Liver (tissue), 9 donors: Measurements from ENCODE around the gene LRRC72. TPM values are rescaled to one million over a fixed set of nuclear protein-coding genes. Genes with fewer than 3 reads are reported as not detected.

Experiments
- DNase-seq: peaks from one replicate; pipeline ENCODE4 v3.0.0-alpha.2; 2017; ENCODE audit warnings: low spot score
- H3K27ac ChIP-seq, 2 donors: one replicate each; pipeline ENCODE4 v1.7.0; 2013; ENCODE audit warnings: inconsistent platforms in 2 of 2, low read length in 2 of 2, control low read depth in 1 of 2, low read depth in 1 of 2, mild to moderate bottlenecking in 1 of 2
- H3K27me3 ChIP-seq, 4 donors: one replicate each; pipeline versions ENCODE4 v1.6.1 to v1.7.0; 2013; ENCODE audit warnings: low read length in 3 of 4, inconsistent platforms in 1 of 4, mild to moderate bottlenecking in 1 of 4, moderate library complexity in 1 of 4; ENCODE audit not compliant: control insufficient read depth in 4 of 4, insufficient read depth in 4 of 4
- H3K36me3 ChIP-seq, 4 donors: one replicate each; pipeline versions ENCODE4 v1.6.1 to v1.7.0; 2013; ENCODE audit warnings: low read length in 3 of 4, mild to moderate bottlenecking in 3 of 4, low read depth in 1 of 4, moderate library complexity in 1 of 4; ENCODE audit not compliant: control insufficient read depth in 4 of 4, insufficient read depth in 3 of 4
- H3K4me1 ChIP-seq, 4 donors: one replicate each; pipeline versions ENCODE4 v1.6.1 to v1.7.0; 2013; ENCODE audit warnings: low read length in 3 of 4, mild to moderate bottlenecking in 3 of 4, moderate library complexity in 1 of 4; ENCODE audit not compliant: control insufficient read depth in 4 of 4, insufficient read depth in 4 of 4
- H3K4me3 ChIP-seq, 3 donors: one replicate each; pipeline versions ENCODE4 v1.6.1 to v1.7.0; 2013; ENCODE audit warnings: low read length in 3 of 3, control low read depth in 1 of 3, low read depth in 1 of 3, mild to moderate bottlenecking in 1 of 3
- H3K9ac ChIP-seq, 2 donors: one replicate each; pipeline ENCODE4 v1.7.0; 2013; ENCODE audit warnings: low read length in 2 of 2, mild to moderate bottlenecking in 2 of 2, moderate library complexity in 2 of 2, control low read depth in 1 of 2, low read depth in 1 of 2
- H3K9me3 ChIP-seq, 4 donors: one replicate each; pipeline versions ENCODE4 v1.6.1 to v1.7.0; 2013; ENCODE audit warnings: low read length in 3 of 4; ENCODE audit not compliant: control insufficient read depth in 4 of 4
- EGR1 ChIP-seq, 2 donors: IDR thresholded peaks; 2 replicates each; pipeline ENCODE4 v1.6.1; 2016 to 2018; ENCODE audit warnings: antibody characterized with exemption in 2 of 2, low read depth in 2 of 2
- FOXA1 ChIP-seq: IDR thresholded peaks from 2 replicates; pipeline ENCODE4 v1.6.1; 2016; ENCODE audit warnings: antibody characterized with exemption
- FOXA2 ChIP-seq: IDR thresholded peaks from 2 replicates; pipeline ENCODE4 v1.6.1; 2016; ENCODE audit warnings: antibody characterized with exemption
- GABPA ChIP-seq, 2 donors: IDR thresholded peaks in 1 of 2; conservative IDR thresholded peaks in 1 of 2; 2 replicates each; pipeline ENCODE4 v1.6.1; 2016; ENCODE audit warnings: antibody characterized with exemption in 2 of 2, mild to moderate bottlenecking in 1 of 2, moderate library complexity in 1 of 2
- HNF4A ChIP-seq, 2 donors: conservative IDR thresholded peaks; 2 replicates each; pipeline ENCODE4 v1.6.1; 2016; ENCODE audit warnings: antibody characterized with exemption in 2 of 2, mild to moderate bottlenecking in 2 of 2
- HNF4G ChIP-seq: IDR thresholded peaks from 2 replicates; pipeline ENCODE4 v1.6.1; 2016; ENCODE audit warnings: antibody characterized with exemption
- JUND ChIP-seq, 2 donors: IDR thresholded peaks; 2 replicates each; pipeline ENCODE4 v1.6.1; 2016; ENCODE audit warnings: antibody characterized with exemption in 2 of 2
- NR2F2 ChIP-seq: IDR thresholded peaks from 2 replicates; pipeline ENCODE4 v1.6.1; 2016; ENCODE audit warnings: antibody characterized with exemption
- RAD21 ChIP-seq, 2 donors: IDR thresholded peaks; 2 replicates each; pipeline ENCODE4 v1.6.1; 2016; ENCODE audit warnings: antibody characterized with exemption in 2 of 2, mild to moderate bottlenecking in 2 of 2
- RXRA ChIP-seq, 2 donors: IDR thresholded peaks; 2 replicates each; pipeline ENCODE4 v1.6.1; 2017 to 2018; ENCODE audit warnings: antibody characterized with exemption in 2 of 2, mild to moderate bottlenecking in 1 of 2
- SP1 ChIP-seq: IDR thresholded peaks from 2 replicates; pipeline ENCODE4 v1.6.1; 2018; ENCODE audit warnings: antibody characterized with exemption, mild to moderate bottlenecking
- TAF1 ChIP-seq: conservative IDR thresholded peaks from 2 replicates; pipeline ENCODE4 v1.6.1; 2016; ENCODE audit warnings: antibody characterized with exemption, mild to moderate bottlenecking
- YY1 ChIP-seq: IDR thresholded peaks from 2 replicates; pipeline ENCODE4 v1.6.1; 2016; ENCODE audit warnings: antibody characterized with exemption, mild to moderate bottlenecking
- WGBS: extraction: QIAGEN DNeasy Blood & Tissue Kit; methylation state at CpG from one replicate; pipeline ENCODE4 v1.1.7; 2013; 5-methylcytosine and 5-hydroxymethylcytosine counted together
- polyA plus RNA-seq, 2 donors: library from polyadenylated mRNA; stranded (reverse) in 1 of 2; unstranded in 1 of 2; fragments of 200-250 nt in 1 of 2; fragments of >200 nt in 1 of 2; fragmentation: Nextera tagmentation in 1 of 2; extraction: Ambion mirVana in 1 of 2; gene quantifications; one replicate each; pipeline versions ENCODE4 v1.2.1 to v1.2.3, GENCODE V29; 2013 to 2015
- total RNA-seq, 2 donors: library from RNA; depleted of rRNA; stranded (reverse); fragments of >200 nt; gene quantifications; one replicate each; pipeline ENCODE4 v1.2.3, GENCODE V29; 2014
- TF ChIP-seq, protein P1 (sequence below): IDR thresholded peaks from 2 replicates; pipeline ENCODE4 v1.6.1; 2016; ENCODE audit warnings: antibody characterized with exemption
- TF ChIP-seq, protein P2 (sequence below): fragments of 150-350 bp; IDR thresholded peaks from 2 replicates; pipeline ENCODE4 v1.5.1; 2017; ENCODE audit warnings: improper control_type of control experiment, low read depth, low read length; ENCODE audit not compliant: missing input control
- TF ChIP-seq, protein P3 (sequence below): IDR thresholded peaks from 2 replicates; pipeline ENCODE4 v1.6.1; 2016; ENCODE audit warnings: antibody characterized with exemption
- TF ChIP-seq, protein P4 (sequence below): IDR thresholded peaks from 2 replicates; pipeline ENCODE4 v1.6.1; 2016; ENCODE audit warnings: antibody characterized with exemption, mild to moderate bottlenecking
- TF ChIP-seq, protein P5 (sequence below): IDR thresholded peaks from 2 replicates; pipeline ENCODE4 v1.6.1; 2016; ENCODE audit warnings: antibody characterized with exemption
- donor health status: healthy.
- donor health status: healthy.
- donor health status: healthy.
- donor health status: healthy.
- donor health status: healthy.

LRRC72 gene
- total and polyA plus RNA-seq, 4 donors: not detected

DNA sequence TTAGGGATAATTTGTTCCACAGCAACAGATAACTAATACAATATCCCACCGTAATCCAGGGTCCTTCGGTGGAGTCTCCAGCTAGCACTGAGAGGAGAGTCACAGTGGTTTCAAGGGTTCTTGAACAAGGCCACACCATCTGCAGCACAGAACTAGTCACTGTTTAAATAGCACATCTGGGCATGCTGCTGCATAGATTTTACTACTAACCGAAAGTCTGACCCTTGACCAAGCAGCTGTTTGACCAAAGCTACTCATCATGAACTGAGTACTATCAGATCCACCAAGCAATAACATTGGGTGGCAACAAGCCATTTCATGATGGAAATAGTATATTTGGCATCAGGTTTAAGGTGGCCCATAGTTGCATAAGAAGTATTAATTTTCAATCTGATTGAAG lies 65.8 kb downstream of the LRRC72 start:
- H3K4me1 ChIP-seq: no peaks in the 10 kb centered on the region
- no peaks in the 10 kb centered on the region for H3K9me3 ChIP-seq
- no peak for DNase-seq
- no peaks in the 10 kb centered on the region for H3K27me3 ChIP-seq
- WGBS: 67% methylated on average over 3 of the region's 3 CpGs
- H3K4me3 ChIP-seq: no peak overlapping the region
- no peak overlapping the region for H3K27ac ChIP-seq
- H3K36me3 ChIP-seq: no peaks in the 10 kb centered on the region
- no peak for TF ChIP-seq FOXA2
- TF ChIP-seq, protein P1, sequence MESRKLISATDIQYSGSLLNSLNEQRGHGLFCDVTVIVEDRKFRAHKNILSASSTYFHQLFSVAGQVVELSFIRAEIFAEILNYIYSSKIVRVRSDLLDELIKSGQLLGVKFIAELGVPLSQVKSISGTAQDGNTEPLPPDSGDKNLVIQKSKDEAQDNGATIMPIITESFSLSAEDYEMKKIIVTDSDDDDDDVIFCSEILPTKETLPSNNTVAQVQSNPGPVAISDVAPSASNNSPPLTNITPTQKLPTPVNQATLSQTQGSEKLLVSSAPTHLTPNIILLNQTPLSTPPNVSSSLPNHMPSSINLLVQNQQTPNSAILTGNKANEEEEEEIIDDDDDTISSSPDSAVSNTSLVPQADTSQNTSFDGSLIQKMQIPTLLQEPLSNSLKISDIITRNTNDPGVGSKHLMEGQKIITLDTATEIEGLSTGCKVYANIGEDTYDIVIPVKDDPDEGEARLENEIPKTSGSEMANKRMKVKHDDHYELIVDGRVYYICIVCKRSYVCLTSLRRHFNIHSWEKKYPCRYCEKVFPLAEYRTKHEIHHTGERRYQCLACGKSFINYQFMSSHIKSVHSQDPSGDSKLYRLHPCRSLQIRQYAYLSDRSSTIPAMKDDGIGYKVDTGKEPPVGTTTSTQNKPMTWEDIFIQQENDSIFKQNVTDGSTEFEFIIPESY: no peak
- no peak for TF ChIP-seq JUND (IDR thresholded peaks at IDR 0.05)
- TF ChIP-seq TAF1: no peak
- no peak for TF ChIP-seq NR2F2
- TF ChIP-seq RAD21 (IDR thresholded peaks at IDR 0.05): no peak
- TF ChIP-seq SP1: no peak
- no peak for TF ChIP-seq YY1
- no peak for TF ChIP-seq RXRA (IDR thresholded peaks at IDR 0.05)
- TF ChIP-seq, protein P2, sequence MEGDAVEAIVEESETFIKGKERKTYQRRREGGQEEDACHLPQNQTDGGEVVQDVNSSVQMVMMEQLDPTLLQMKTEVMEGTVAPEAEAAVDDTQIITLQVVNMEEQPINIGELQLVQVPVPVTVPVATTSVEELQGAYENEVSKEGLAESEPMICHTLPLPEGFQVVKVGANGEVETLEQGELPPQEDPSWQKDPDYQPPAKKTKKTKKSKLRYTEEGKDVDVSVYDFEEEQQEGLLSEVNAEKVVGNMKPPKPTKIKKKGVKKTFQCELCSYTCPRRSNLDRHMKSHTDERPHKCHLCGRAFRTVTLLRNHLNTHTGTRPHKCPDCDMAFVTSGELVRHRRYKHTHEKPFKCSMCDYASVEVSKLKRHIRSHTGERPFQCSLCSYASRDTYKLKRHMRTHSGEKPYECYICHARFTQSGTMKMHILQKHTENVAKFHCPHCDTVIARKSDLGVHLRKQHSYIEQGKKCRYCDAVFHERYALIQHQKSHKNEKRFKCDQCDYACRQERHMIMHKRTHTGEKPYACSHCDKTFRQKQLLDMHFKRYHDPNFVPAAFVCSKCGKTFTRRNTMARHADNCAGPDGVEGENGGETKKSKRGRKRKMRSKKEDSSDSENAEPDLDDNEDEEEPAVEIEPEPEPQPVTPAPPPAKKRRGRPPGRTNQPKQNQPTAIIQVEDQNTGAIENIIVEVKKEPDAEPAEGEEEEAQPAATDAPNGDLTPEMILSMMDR: no peak
- TF ChIP-seq HNF4A (conservative IDR thresholded peaks at IDR 0.05): no peak
- TF ChIP-seq, protein P3, sequence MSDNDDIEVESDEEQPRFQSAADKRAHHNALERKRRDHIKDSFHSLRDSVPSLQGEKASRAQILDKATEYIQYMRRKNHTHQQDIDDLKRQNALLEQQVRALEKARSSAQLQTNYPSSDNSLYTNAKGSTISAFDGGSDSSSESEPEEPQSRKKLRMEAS: no peak
- no peak for TF ChIP-seq GABPA (IDR thresholded peaks at IDR 0.05 in 1 of 2, conservative IDR thresholded peaks at IDR 0.05 in 1 of 2)
- TF ChIP-seq, protein P4, sequence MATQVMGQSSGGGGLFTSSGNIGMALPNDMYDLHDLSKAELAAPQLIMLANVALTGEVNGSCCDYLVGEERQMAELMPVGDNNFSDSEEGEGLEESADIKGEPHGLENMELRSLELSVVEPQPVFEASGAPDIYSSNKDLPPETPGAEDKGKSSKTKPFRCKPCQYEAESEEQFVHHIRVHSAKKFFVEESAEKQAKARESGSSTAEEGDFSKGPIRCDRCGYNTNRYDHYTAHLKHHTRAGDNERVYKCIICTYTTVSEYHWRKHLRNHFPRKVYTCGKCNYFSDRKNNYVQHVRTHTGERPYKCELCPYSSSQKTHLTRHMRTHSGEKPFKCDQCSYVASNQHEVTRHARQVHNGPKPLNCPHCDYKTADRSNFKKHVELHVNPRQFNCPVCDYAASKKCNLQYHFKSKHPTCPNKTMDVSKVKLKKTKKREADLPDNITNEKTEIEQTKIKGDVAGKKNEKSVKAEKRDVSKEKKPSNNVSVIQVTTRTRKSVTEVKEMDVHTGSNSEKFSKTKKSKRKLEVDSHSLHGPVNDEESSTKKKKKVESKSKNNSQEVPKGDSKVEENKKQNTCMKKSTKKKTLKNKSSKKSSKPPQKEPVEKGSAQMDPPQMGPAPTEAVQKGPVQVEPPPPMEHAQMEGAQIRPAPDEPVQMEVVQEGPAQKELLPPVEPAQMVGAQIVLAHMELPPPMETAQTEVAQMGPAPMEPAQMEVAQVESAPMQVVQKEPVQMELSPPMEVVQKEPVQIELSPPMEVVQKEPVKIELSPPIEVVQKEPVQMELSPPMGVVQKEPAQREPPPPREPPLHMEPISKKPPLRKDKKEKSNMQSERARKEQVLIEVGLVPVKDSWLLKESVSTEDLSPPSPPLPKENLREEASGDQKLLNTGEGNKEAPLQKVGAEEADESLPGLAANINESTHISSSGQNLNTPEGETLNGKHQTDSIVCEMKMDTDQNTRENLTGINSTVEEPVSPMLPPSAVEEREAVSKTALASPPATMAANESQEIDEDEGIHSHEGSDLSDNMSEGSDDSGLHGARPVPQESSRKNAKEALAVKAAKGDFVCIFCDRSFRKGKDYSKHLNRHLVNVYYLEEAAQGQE: no peak
- TF ChIP-seq, protein P5, sequence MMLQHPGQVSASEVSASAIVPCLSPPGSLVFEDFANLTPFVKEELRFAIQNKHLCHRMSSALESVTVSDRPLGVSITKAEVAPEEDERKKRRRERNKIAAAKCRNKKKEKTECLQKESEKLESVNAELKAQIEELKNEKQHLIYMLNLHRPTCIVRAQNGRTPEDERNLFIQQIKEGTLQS: no peak
- no peak for TF ChIP-seq FOXA1
- no peak for TF ChIP-seq HNF4G
- TF ChIP-seq EGR1 (IDR thresholded peaks at IDR 0.05; ENCODE audit: low read depth in 2 of 2): no peak
- no peak overlapping the region for H3K9ac ChIP-seq
